Body of pancreas (tissue), 4 donors: ENCODE data around the gene TRAF3.

ENCODE experiments used
- CTCF ChIP-seq, 7 experiments: fragments of 450-650 bp in 4 of 7; fragments of 200-600 bp in 3 of 7; sonication (generic) in 3 of 7; IDR thresholded peaks; one replicate each; pipeline ENCODE4 v1.5.1; 2016 to 2019; ENCODE audit warnings: antibody characterized with exemption in 7 of 7
- POLR2A ChIP-seq, 3 donors: fragments of 450-650 bp; IDR thresholded peaks; one replicate each; pipeline ENCODE4 v1.6.1; 2016; ENCODE audit warnings: antibody characterized with exemption in 3 of 3, mild to moderate bottlenecking in 2 of 3

- TF ChIP-seq POLR2A (IDR thresholded peaks at IDR 0.05) (no peak), CTCF (IDR thresholded peaks at IDR 0.05) (no peak)
Observed at GRCh38 chr14:102907980-102908730, 130.9 kb downstream of the TRAF3 start.
